ENCODE results near the gene BCAR3. TPM values are rescaled to one million over a fixed set of nuclear protein-coding genes. Genes with fewer than 3 reads are reported as not detected.
A peak's percentile ranks its signal among the peaks of the same experiment; 100 is the strongest.

The BCAR3 gene
- total RNA-seq, 4 donors from 2014 or later: 20.2 to 47.2 (median 32.3) TPM

DNA sequence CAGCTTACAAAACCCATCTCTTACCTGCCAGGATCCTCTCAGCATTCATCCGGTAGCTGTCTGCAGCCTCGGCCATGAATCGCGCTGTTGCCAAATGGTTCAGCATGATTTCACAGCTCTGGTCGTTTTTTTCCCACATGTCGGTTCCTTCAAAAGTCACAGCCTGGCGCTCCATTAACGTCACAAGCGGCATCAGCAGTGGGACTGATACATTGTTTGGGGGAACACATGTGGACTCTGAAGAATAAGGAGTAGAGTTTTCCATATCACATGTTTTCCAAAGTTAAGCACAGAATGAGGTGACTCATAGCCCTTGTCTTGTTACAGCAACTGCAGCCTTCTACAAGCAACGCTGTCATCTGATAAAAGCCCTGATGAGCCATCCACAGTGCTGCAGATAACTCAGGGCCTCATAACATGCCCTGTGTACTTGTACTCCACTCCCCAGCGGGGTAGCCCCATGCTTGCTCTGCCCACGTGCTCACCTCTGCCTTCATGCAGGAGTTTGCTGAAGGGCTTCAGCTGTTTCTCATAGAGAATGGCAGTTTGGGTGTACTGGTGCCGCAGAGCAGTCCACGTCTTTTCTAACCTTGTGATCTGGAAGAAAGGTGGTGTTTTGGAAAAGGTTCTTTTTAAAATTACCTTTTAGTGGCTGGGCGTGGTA lies 114.2 kb downstream of the BCAR3 start:
- H3K4me1 ChIP-seq: peaks cover 17 to 25% (median 20%) of the 10 kb centered on the region in 4 donors
- H3K9me3 ChIP-seq: no peaks in the 10 kb centered on the region
- DNase-seq (ENCODE audit: extremely low spot score): no peak
- 89% methylated on average over 14 of the region's 15 CpGs for WGBS
- no peak for TF ChIP-seq POLR2A (IDR thresholded peaks at IDR 0.05; ENCODE audit: low read depth)
- TF ChIP-seq EP300 (IDR thresholded peaks at IDR 0.05): no peak
- TF ChIP-seq POLR2AphosphoS5 (IDR thresholded peaks at IDR 0.05): peak in 1 of 2 donors; percentile 4
- TF ChIP-seq CTCF (IDR thresholded peaks at IDR 0.05): no peak
- peaks cover 26 to 93% (median 63%) of the 10 kb centered on the region in 4 donors for H3K36me3 ChIP-seq
- intact Hi-C loops (cut with DNase I): no loop called here
- peak overlapping the region in 3 of 4 donors; percentile 28 to 72 (median 45) for H3K27ac ChIP-seq (replicated peaks in 1 of 4)
- no peaks in the 10 kb centered on the region for H3K27me3 ChIP-seq
- H3K4me3 ChIP-seq: no peak overlapping the region

DNA sequence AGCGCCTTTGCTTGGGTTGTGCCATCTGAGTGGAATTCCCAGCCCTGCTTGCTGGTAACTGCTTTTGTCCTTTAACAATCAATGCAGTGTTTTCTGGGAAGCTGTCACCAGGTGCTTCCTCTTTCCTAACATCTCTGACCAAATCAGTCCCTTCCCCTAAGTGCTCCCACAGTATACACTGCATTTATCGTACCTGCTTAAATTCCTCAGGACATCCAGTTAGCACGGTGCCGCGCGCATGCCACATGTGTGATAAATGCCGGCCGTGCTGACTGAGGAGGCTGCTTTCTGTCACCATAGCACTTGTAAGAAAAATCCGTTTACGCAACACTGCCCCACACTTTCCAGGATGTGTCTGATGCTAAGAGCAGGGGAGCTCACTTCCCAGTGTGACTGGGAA lies 115.4 kb downstream of the BCAR3 start:
- intact Hi-C loops (cut with DNase I): no loop called here
- Histone ChIP-seq H3K36me3 (peaks cover 19 to 93% (median 60%) of the 10 kb centered on the region in 4 donors), H3K27me3 (no peaks in the 10 kb centered on the region), H3K27ac (replicated peaks in 1 of 4) (peak overlapping the region; percentile 28 to 72 (median 48)), H3K4me1 (peaks cover 17 to 25% (median 20%) of the 10 kb centered on the region in 4 donors), H3K4me3 (no peak overlapping the region), H3K9me3 (no peaks in the 10 kb centered on the region)
- DNase-seq (ENCODE audit: extremely low spot score): no peak
- TF ChIP-seq POLR2AphosphoS5 (IDR thresholded peaks at IDR 0.05) (peak; percentile 43 to 64), CTCF (IDR thresholded peaks at IDR 0.05) (no peak), EP300 (IDR thresholded peaks at IDR 0.05) (peak; percentile 76)
- 44% methylated on average over 10 of the region's 10 CpGs for WGBS

DNA sequence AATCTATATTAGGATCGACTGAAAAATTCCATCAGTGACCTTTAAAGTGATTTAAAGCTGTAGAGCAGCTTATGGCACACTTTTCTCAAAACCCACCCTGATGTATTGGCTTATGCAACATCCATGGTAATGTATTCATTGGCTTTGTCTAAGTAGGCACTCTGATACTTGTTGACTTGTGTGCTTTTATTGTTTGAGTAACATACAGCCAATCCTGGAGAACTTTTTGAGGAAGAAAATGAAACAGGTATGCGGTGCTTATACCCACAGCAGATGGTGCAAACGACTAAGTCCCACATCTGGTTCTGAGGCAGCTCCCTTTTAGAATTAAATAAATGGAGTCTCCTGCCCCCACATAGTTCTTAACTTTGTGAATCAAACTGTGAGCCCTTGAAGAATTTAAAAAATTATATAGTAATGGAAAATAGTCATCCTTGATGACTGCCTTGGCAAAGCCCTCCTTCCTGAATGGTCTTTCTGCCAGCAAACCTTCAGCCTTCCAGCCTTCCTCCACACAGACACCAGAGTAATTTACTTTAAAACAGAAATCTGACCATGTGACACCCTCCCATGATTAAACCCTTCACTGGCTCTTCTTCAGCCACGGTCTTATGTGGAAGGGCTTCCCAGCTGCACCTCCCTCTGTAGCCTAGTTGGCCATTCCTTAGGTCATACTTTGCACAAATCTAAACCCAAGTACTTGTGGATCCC lies 116.0 kb downstream of the BCAR3 start:
- peaks cover 20 to 92% (median 57%) of the 10 kb centered on the region in 4 donors for H3K36me3 ChIP-seq
- intact Hi-C loops (cut with DNase I): no loop called here
- peak overlapping the region; percentile 28 to 72 (median 48) for H3K27ac ChIP-seq (replicated peaks in 1 of 4)
- H3K9me3 ChIP-seq: no peaks in the 10 kb centered on the region
- TF ChIP-seq EP300 (IDR thresholded peaks at IDR 0.05) (no peak), POLR2AphosphoS5 (IDR thresholded peaks at IDR 0.05) (no peak), CTCF (IDR thresholded peaks at IDR 0.05) (no peak), POLR2A (IDR thresholded peaks at IDR 0.05; ENCODE audit: low read depth) (no peak)
- DNase-seq (ENCODE audit: extremely low spot score): no peak
- H3K27me3 ChIP-seq: no peaks in the 10 kb centered on the region
- WGBS: 35% methylated on average over 4 of the region's 4 CpGs
- H3K4me3 ChIP-seq: no peak overlapping the region
- H3K4me1 ChIP-seq: peaks cover 17 to 25% (median 20%) of the 10 kb centered on the region in 4 donors

DNA sequence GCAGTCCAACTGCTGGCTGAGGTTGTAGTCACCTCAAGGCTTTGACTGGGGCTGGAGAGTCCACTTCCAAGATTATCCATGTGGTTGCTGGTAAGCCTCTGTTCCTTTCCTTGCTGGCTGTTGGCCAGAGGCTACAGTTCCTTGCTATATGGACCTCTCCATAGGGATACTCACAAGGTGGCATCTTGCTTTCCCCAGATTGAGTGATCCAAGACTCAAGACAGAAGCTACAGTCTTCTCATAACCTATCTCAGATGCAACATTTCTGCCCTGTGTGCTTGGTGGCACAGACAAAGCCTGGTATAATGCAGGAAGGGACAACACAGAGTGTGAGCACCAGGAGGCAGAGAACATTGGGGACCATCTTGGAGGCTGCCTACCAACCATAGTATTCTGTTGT lies 121.9 kb downstream of the BCAR3 start:
- no peaks in the 10 kb centered on the region for H3K9me3 ChIP-seq
- H3K27me3 ChIP-seq: no peaks in the 10 kb centered on the region
- no peak overlapping the region for H3K4me3 ChIP-seq
- intact Hi-C loops (cut with DNase I): no loop called here
- peak; percentile 53 for DNase-seq (ENCODE audit: extremely low spot score)
- H3K4me1 ChIP-seq: peaks cover 6 to 15% (median 12%) of the 10 kb centered on the region in 4 donors
- TF ChIP-seq POLR2AphosphoS5 (IDR thresholded peaks at IDR 0.05) (no peak), CTCF (IDR thresholded peaks at IDR 0.05) (no peak), POLR2A (IDR thresholded peaks at IDR 0.05; ENCODE audit: low read depth) (no peak), EP300 (IDR thresholded peaks at IDR 0.05) (no peak)
- peaks cover 5 to 49% (median 25%) of the 10 kb centered on the region in 4 donors for H3K36me3 ChIP-seq
- no peak overlapping the region for H3K27ac ChIP-seq (replicated peaks in 1 of 4)

All from esophagus muscularis mucosa (tissue), 4 donors.